HEK293T (cell line): ENCODE results near the gene IMPDH1.

ENCODE experiments used
- FOXM1 ChIP-seq: fragments of 450-650 bp; IDR thresholded peaks from 2 replicates; pipeline ENCODE4 v1.6.1; 2017; ENCODE audit warnings: mild to moderate bottlenecking, borderline replicate concordance
- NFRKB ChIP-seq: fragments of 450-650 bp; IDR thresholded peaks from 2 replicates; pipeline ENCODE4 v1.6.1; 2016; ENCODE audit warnings: mild to moderate bottlenecking, moderate library complexity
- SUZ12 ChIP-seq: fragments of 450-650 bp; IDR thresholded peaks from 2 replicates; pipeline ENCODE4 v1.6.1; 2016; ENCODE audit warnings: mild to moderate bottlenecking

DNA sequence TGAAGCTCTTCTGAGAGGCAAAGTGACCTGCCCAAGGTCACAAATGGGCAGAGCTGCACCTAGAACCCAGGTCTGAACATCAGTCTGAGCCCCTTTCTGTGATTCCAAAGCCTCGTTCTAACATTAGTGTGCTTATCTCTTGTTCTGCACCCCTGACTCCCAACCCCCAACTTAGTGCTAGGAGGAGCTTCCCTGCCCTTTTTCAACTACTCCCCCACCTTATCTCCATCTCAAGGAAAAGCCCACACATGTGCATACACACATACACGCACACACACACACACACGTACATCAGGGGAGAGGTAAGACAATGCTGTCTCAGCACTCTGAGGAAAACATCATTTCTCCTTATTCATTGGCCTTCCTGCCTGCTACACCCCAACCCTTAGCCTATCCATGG lies 56.6 kb downstream of the IMPDH1 start:
- TF ChIP-seq FOXM1 (no peak), NFRKB (no peak), SUZ12 (no peak)
